ENCODE data around the gene WDR33.

Gene WDR33

DNA sequence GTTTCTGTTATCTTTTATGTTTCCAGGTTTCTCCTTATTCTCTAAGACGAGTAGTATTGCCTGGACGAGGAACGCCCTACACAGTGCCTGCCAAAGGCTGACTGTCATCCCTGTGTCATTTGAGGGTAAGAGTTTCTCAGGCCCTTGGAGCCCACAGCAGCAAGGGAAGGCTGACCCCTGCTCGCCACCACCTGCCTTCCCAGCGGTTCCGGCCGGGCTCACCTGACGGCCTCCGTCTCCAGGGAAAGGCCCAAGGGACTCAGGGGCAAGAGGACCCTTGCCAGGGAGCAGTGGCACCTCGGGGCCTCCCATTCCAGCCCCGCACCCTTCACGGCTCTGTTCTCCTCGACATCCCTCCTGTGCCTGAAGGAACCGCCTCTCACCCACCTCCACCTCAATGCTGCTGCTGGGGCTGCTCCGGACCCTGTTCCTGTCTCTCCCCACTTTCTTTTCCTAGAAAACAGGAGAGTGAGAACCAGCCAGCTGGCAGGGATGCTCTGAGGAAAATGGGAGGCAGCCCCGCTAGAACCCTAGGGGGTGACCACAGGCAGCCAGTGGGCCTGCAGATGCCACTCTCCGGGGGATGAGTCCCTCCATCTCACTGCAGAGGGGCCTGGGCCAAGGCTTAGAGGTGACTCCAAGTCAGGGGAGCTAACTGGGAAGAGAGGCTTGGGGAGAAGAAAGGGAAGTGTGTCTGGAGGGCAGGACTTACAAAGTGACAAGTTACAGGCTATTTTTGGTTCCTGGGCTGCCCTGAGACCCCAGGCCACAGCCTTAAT, 137.5 kb downstream of the WDR33 start:
- TF ChIP-seq, protein P1, sequence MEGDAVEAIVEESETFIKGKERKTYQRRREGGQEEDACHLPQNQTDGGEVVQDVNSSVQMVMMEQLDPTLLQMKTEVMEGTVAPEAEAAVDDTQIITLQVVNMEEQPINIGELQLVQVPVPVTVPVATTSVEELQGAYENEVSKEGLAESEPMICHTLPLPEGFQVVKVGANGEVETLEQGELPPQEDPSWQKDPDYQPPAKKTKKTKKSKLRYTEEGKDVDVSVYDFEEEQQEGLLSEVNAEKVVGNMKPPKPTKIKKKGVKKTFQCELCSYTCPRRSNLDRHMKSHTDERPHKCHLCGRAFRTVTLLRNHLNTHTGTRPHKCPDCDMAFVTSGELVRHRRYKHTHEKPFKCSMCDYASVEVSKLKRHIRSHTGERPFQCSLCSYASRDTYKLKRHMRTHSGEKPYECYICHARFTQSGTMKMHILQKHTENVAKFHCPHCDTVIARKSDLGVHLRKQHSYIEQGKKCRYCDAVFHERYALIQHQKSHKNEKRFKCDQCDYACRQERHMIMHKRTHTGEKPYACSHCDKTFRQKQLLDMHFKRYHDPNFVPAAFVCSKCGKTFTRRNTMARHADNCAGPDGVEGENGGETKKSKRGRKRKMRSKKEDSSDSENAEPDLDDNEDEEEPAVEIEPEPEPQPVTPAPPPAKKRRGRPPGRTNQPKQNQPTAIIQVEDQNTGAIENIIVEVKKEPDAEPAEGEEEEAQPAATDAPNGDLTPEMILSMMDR (IDR thresholded peaks at IDR 0.05; ENCODE audit: extremely low read depth, insufficient read depth, missing control alignments), result no peak
- in situ Hi-C loops (cut with MboI; ENCODE audit: low pct_unique_long_range_greater_than_20kb, low sequenced_read_pairs, unreplicated experiment), result no loop called here
- DNase-seq (ENCODE audit: low spot score), result no peak

DNA sequence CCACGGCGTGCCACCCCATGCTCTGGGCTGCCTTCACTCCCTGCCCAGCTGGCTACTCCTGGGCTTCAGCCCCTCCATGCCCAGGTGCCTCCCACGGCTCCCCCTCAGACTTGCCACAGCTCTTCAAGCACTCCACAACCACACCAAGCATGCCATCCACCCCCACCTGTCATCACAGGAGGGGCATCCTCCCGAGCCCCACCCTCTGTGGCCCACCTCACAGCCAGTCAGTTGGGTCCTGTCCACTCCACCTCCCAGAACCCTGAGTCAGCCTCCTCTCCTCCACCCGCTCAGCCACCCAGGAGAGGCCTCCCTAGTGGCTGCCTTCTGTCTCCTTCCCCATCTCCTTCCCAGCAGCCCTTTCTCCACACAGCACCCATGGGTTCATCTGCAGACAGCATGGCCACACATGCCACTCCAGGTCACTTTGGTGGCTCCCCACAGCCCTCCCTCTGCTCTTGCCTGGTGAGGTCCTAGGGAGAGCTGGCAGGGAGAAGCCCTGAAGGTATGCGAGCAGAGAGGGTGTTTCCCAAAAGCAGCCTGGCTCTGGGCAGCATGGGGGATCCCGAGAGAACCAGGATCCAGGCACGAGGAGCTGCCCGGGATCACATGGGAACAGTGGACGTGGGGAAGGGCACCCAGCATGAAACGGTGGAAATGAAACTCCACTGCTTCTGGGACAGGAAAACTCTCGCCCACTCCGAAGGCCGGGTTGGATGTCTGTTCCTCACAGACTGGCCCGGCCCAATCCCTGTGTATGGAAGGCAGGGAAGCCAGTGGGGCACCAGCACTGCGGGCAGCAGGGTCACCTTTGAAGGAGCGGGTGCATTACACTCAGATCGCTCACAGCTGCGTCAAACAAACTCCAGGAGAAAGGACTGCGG, 138.4 kb downstream of the WDR33 start:
- no peak for DNase-seq (ENCODE audit: low spot score)
- in situ Hi-C loops (cut with MboI; ENCODE audit: low pct_unique_long_range_greater_than_20kb, low sequenced_read_pairs, unreplicated experiment), result no loop called here
- TF ChIP-seq, protein P1 (IDR thresholded peaks at IDR 0.05; ENCODE audit: extremely low read depth, insufficient read depth, missing control alignments), result no peak

DNA sequence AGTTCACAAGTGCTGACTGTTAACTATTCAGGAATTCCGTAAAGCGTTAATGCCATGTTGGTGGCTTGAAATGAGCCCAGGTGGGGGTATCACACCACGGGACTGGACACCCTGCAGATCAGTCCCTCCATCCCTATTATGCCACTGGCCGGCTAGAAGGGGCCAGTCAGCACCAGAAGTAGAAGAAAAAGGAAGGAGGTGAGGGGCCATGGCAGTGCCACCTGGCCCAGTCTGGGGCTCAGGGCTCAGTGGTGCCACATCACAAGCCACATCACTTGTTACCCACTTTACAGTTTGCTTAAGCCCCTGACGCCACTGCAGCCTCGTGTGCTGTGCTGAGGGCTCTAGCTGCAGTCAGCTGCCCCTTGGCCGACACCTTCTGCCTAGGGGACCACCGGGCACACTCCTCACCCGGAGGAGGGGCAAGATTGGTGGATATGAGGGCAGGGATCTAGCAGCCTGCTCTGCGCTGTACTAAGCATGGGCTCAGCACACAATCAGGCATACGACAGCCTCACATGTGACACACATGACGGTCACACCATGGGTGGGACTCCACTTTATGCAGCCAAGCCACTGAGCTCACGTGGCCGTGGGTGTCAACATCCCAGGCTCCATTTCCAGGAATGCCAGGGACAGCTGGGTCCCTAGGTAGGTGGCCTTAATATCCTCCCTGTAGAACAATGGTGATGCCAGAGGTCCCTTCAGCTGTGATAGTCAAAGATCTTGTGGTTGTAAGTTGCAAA, 139.2 kb downstream of the WDR33 start:
- TF ChIP-seq, protein P1 (IDR thresholded peaks at IDR 0.05; ENCODE audit: extremely low read depth, insufficient read depth, missing control alignments), result no peak
- DNase-seq (ENCODE audit: low spot score), result no peak
- in situ Hi-C loops (cut with MboI; ENCODE audit: low pct_unique_long_range_greater_than_20kb, low sequenced_read_pairs, unreplicated experiment), result no loop called here

DNA sequence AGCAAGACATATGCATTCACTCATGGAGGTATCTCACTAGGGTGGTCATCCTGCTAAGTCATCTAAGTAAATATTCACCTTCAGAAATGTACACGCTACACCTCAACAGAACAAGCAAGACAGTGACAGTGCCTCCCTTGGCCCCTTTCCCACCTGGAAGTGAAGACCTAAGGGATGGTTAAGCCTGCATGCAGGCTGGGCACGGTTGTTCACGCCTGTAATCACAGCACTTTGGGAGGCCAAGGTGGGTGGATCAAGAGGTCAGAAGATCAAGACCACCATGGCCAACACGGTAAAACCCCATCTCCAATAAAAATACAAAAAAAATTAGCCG, 140.0 kb downstream of the WDR33 start:
- no peak for DNase-seq (ENCODE audit: low spot score)
- TF ChIP-seq, protein P1 (IDR thresholded peaks at IDR 0.05; ENCODE audit: extremely low read depth, insufficient read depth, missing control alignments), result no peak
- in situ Hi-C loops (cut with MboI; ENCODE audit: low pct_unique_long_range_greater_than_20kb, low sequenced_read_pairs, unreplicated experiment), result no loop called here

DNA sequence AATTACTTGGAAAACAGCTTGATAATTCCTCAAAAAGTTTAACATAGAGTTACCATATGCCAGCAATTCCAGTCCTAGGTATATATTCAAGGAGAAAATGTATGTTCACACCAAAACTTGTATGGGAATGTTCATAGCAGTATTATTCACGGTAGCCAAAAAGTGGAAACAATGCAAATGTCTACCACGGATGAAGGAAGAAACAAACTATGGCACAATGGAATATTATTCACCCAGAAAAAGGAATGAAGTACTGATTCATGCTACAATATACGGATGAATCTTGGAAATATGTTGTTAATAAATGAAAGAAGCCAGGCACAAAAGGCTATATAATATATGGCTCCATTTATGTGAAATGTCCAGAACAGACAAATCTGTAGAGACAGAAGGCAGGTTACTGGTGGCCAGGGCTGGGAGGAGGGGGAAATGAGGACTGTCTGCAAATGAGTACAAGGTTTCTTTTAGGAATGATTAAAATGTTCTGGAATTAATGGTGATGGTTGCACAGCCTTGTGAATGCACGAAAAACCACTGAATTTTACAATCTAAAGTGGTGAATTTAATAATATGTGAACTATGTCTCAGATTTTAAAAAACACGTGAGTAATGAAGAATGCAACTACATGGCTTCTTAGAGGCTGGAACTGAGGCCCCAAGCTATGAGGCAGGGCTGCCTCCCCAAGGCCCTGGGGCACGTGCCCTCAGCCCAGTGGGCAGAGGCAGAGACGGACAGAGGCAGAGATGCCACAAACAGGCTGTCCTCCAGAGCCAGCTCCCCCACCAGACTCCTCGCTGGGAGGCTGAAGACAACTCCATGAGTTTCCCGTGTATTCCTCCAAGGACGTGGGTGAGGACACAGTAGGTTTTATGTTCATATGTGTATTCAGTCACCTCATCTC, 140.7 kb downstream of the WDR33 start:
- in situ Hi-C loops (cut with MboI; ENCODE audit: low pct_unique_long_range_greater_than_20kb, low sequenced_read_pairs, unreplicated experiment), result no loop called here
- TF ChIP-seq, protein P1 (IDR thresholded peaks at IDR 0.05; ENCODE audit: extremely low read depth, insufficient read depth, missing control alignments), result no peak
- no peak for DNase-seq (ENCODE audit: low spot score)
